ENCODE data around the gene SPRR1A.

Gene SPRR1A

DNA sequence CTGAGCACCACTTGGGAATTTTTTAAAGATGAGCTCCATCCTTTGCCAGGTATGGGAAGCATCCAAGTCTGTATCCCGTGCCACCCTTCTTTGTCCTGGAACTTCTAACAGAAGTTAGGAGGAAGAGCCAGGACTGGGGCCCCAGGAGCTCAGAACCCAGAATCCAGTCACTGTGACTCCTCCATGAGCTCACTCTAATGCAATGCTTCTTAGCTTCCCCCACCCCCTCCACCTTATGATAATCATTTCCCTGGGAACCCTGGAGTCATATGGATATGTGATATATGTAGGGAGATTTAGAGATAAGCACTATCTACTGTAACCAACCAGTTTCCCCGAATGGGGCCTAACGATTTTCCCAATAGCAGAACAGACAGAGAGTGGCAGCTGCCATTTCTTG is 37.6 kb upstream of the SPRR1A start:
- Histone ChIP-seq H2AFZ (ENCODE audit: low read depth, low read length) (no peak overlapping the region), H3K9me3 (ENCODE audit: insufficient read depth, low read length) (no peaks in the 10 kb centered on the region)
- TF ChIP-seq, protein P1, sequence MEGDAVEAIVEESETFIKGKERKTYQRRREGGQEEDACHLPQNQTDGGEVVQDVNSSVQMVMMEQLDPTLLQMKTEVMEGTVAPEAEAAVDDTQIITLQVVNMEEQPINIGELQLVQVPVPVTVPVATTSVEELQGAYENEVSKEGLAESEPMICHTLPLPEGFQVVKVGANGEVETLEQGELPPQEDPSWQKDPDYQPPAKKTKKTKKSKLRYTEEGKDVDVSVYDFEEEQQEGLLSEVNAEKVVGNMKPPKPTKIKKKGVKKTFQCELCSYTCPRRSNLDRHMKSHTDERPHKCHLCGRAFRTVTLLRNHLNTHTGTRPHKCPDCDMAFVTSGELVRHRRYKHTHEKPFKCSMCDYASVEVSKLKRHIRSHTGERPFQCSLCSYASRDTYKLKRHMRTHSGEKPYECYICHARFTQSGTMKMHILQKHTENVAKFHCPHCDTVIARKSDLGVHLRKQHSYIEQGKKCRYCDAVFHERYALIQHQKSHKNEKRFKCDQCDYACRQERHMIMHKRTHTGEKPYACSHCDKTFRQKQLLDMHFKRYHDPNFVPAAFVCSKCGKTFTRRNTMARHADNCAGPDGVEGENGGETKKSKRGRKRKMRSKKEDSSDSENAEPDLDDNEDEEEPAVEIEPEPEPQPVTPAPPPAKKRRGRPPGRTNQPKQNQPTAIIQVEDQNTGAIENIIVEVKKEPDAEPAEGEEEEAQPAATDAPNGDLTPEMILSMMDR (IDR thresholded peaks at IDR 0.05; ENCODE audit: low read depth, low read length), result no peak
- TF ChIP-seq EZH2phosphoT487 (IDR thresholded peaks at IDR 0.05; ENCODE audit: low read depth), result no peak

DNA sequence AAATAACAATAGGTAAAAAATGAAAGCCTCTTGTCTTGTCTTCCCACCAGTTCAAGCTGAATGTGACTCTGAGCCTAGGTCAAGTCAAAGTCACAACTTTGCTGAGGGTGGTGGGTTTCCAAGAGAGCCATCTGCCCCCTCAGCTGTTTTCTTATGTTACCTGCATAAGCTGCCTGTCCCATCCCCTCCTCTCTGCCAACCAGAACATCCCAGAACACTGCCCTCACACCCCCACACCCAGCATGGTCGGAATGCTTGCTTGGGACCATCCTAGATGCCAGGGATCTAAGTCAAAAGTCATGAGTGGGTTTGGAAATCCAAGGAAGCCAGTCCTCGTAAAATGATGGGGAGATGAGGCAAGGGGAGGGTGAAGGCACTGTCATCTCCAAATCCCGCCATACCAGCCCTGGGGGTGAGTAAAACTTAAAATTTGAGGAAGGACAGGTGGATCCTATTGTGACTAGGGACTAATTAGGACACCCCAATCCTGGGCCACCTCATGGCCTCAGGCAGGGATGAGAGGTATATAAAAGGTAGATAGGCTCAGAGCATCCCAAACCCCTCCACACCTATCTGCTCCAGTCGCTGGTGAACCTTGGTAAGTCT is 37.1 kb upstream of the SPRR1A start, which contains the start of gene SPRR5:
TSS of gene SPRR5 (plus strand) at position 556 of the 606 bp plus-strand sequence. CDS start 1,349 bp downstream, outside the sequence.
- no peak within 1 kb of the TSS for H3K4me3 ChIP-seq (ENCODE audit: low read length)
- no peak within 1 kb of the TSS for H3K4me2 ChIP-seq (ENCODE audit: low read length)
- no peak for TF ChIP-seq EZH2phosphoT487 (IDR thresholded peaks at IDR 0.05; ENCODE audit: low read depth)
- TF ChIP-seq, protein P1 (IDR thresholded peaks at IDR 0.05; ENCODE audit: low read depth, low read length), result no peak
- no peaks in the 10 kb centered on the region for H3K79me2 ChIP-seq (ENCODE audit: low read length)
- no peaks in the 10 kb centered on the region for H3K36me3 ChIP-seq (replicated peaks; ENCODE audit: low read depth, low read length)
- no peak within 1 kb of the TSS for H3K27ac ChIP-seq (ENCODE audit: low read length)
- H4K20me1 ChIP-seq (ENCODE audit: insufficient read depth, low read length), result no peaks in the 10 kb centered on the region
- peaks cover 57% of the 10 kb centered on the region for H3K27me3 ChIP-seq (ENCODE audit: low read depth, low read length)
- H3K4me1 ChIP-seq (ENCODE audit: low read length), result no peaks in the 10 kb centered on the region
- no peaks in the 10 kb centered on the region for H3K9me3 ChIP-seq (ENCODE audit: insufficient read depth, low read length)
- H3K9ac ChIP-seq (ENCODE audit: low read length), result no peak within 1 kb of the TSS
- H2AFZ ChIP-seq (ENCODE audit: low read depth, low read length), result no peak within 1 kb of the TSS

More for the DNA sequence above, 37.6 kb upstream of the SPRR1A start:
- H3K27ac ChIP-seq (ENCODE audit: low read length), result no peak overlapping the region
- no peaks in the 10 kb centered on the region for H3K4me1 ChIP-seq (ENCODE audit: low read length)
- no peak overlapping the region for H3K4me2 ChIP-seq (ENCODE audit: low read length)
- no peak overlapping the region for H3K9ac ChIP-seq (ENCODE audit: low read length)
- no peaks in the 10 kb centered on the region for H4K20me1 ChIP-seq (ENCODE audit: insufficient read depth, low read length)
- H3K79me2 ChIP-seq (ENCODE audit: low read length), result no peaks in the 10 kb centered on the region
- peaks cover 52% of the 10 kb centered on the region for H3K27me3 ChIP-seq (ENCODE audit: low read depth, low read length)
- no peaks in the 10 kb centered on the region for H3K36me3 ChIP-seq (replicated peaks; ENCODE audit: low read depth, low read length)
- H3K4me3 ChIP-seq (ENCODE audit: low read length), result no peak overlapping the region

DNA sequence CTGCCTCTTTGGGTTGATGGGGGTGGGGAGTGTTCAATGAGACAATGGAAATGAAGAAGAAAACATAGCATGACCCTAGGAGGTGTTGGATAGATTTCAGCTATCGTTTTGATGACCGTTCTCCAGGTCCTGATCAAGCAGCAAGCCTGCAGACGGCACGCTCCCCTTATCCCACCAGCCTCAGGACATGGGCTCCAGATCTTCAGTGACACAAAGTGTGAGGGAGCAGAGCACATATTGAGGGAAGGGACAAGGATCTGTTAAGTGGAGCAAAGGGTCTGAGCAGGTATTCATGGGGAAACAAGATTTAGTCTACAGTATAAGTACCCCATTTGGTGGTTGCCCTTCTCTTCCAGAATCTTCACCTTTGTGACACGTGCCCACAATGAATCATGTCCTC is 32.2 kb upstream of the SPRR1A start:
- no peaks in the 10 kb centered on the region for H3K79me2 ChIP-seq (ENCODE audit: low read length)
- no peak overlapping the region for H3K4me2 ChIP-seq (ENCODE audit: low read length)
- no peak overlapping the region for H3K27ac ChIP-seq (ENCODE audit: low read length)
- no peaks in the 10 kb centered on the region for H4K20me1 ChIP-seq (ENCODE audit: insufficient read depth, low read length)
- H3K4me1 ChIP-seq (ENCODE audit: low read length), result no peaks in the 10 kb centered on the region
- no peaks in the 10 kb centered on the region for H3K36me3 ChIP-seq (replicated peaks; ENCODE audit: low read depth, low read length)
- TF ChIP-seq, protein P1 (IDR thresholded peaks at IDR 0.05; ENCODE audit: low read depth, low read length), result no peak
- TF ChIP-seq EZH2phosphoT487 (IDR thresholded peaks at IDR 0.05; ENCODE audit: low read depth), result no peak
- no peak overlapping the region for H2AFZ ChIP-seq (ENCODE audit: low read depth, low read length)
- no peaks in the 10 kb centered on the region for H3K9me3 ChIP-seq (ENCODE audit: insufficient read depth, low read length)
- H3K4me3 ChIP-seq (ENCODE audit: low read length), result no peak overlapping the region
- H3K27me3 ChIP-seq (ENCODE audit: low read depth, low read length), result peaks cover 68% of the 10 kb centered on the region
- no peak overlapping the region for H3K9ac ChIP-seq (ENCODE audit: low read length)

DNA sequence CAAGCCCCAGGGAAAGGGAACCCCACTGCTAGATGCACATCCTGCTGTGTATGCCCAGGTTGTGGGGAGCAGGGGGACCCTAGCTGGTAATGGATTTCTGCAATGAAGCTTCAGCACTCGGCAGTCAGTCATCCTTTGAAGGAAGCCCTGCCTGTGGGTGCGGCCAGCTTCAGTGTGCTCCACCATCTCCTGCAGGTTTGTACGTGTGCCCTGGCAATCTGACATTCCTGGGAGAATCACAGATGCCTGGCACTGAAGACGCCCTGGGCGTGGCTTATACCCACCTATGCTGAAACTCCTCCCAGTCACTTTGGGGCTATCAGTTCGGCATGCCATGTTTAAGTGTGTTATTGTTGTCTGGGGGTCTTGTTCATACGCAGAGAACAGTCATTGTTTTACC is 30.1 kb upstream of the SPRR1A start:
- H3K79me2 ChIP-seq (ENCODE audit: low read length), result no peaks in the 10 kb centered on the region
- no peak overlapping the region for H3K4me3 ChIP-seq (ENCODE audit: low read length)
- TF ChIP-seq, protein P1 (IDR thresholded peaks at IDR 0.05; ENCODE audit: low read depth, low read length), result no peak
- H2AFZ ChIP-seq (ENCODE audit: low read depth, low read length), result no peak overlapping the region
- H3K4me1 ChIP-seq (ENCODE audit: low read length), result no peaks in the 10 kb centered on the region
- H3K27ac ChIP-seq (ENCODE audit: low read length), result no peak overlapping the region
- no peaks in the 10 kb centered on the region for H4K20me1 ChIP-seq (ENCODE audit: insufficient read depth, low read length)
- no peak overlapping the region for H3K9ac ChIP-seq (ENCODE audit: low read length)
- H3K36me3 ChIP-seq (replicated peaks; ENCODE audit: low read depth, low read length), result no peaks in the 10 kb centered on the region
- no peak overlapping the region for H3K4me2 ChIP-seq (ENCODE audit: low read length)
- H3K9me3 ChIP-seq (ENCODE audit: insufficient read depth, low read length), result no peaks in the 10 kb centered on the region
- H3K27me3 ChIP-seq (ENCODE audit: low read depth, low read length), result peaks cover 64% of the 10 kb centered on the region

Data from OCI-LY3 (cell line).